CD4-positive, alpha-beta memory T cell (primary cell): Measurements from ENCODE around the gene TSPAN11. TPM values are rescaled to one million over a fixed set of nuclear protein-coding genes. Genes with fewer than 3 reads are reported as not detected.
A peak's percentile ranks its signal among the peaks of the same experiment; 100 is the strongest.

Source experiments
- CTCF ChIA-PET: fragments of 350-600 bp; sonication (Branson Sonifier 250); formaldehyde crosslinking; loops from one replicate; lab custom pipeline; 2021; ENCODE audit warnings: inconsistent platforms; ENCODE audit not compliant: partially characterized antibody; lab: Charles Lee
- POLR2A ChIA-PET: fragments of 350-600 bp; sonication (Branson Sonifier 250); formaldehyde crosslinking; loops from one replicate; lab custom pipeline; 2021; ENCODE audit not compliant: partially characterized antibody; lab: Charles Lee
- DNase-seq, 5 donors: peaks; one replicate each; pipeline versions ENCODE4 v3.0.0 to v3.0.0-alpha.2; 2020 to 2022; ENCODE audit warnings: mixed read lengths in 1 of 5
- H3K27ac ChIP-seq: one replicate; pipeline ENCODE4 v1.7.0; 2013; ENCODE audit warnings: low read depth, low read length
- H3K27me3 ChIP-seq: 2 replicates; pipeline ENCODE4 v1.7.0; 2013; ENCODE audit warnings: mild to moderate bottlenecking, low read length, moderate library complexity; ENCODE audit not compliant: insufficient read depth
- H3K36me3 ChIP-seq: 2 replicates; pipeline ENCODE4 v1.7.0; 2013; ENCODE audit warnings: mild to moderate bottlenecking, low read length, moderate library complexity; ENCODE audit not compliant: insufficient read depth
- H3K4me1 ChIP-seq: 2 replicates; pipeline ENCODE4 v1.7.0; 2013; ENCODE audit warnings: mild to moderate bottlenecking, low read length, moderate library complexity; ENCODE audit not compliant: insufficient read depth
- H3K4me3 ChIP-seq, 2 donors: one replicate each; pipeline ENCODE4 v1.7.0; 2013; ENCODE audit warnings: low read length in 2 of 2, mild to moderate bottlenecking in 1 of 2
- H3K9me3 ChIP-seq, 2 donors: one replicate each; pipeline ENCODE4 v1.7.0; 2013; ENCODE audit warnings: low read length in 2 of 2, control low read depth in 1 of 2; ENCODE audit not compliant: control insufficient read depth in 1 of 2
- H3K27ac Mint-ChIP-seq, 7 donors: one replicate each; pipeline ENCODE4 v1.8.0; 2020 to 2021; ENCODE audit warnings: mixed read lengths in 7 of 7, mild to moderate bottlenecking in 6 of 7, inconsistent platforms in 3 of 7, moderate library complexity in 3 of 7
- H3K27me3 Mint-ChIP-seq, 2 donors: one replicate each; pipeline ENCODE4 v1.8.0; 2020 to 2021; ENCODE audit warnings: mixed read lengths in 2 of 2
- H3K36me3 Mint-ChIP-seq, 2 donors: one replicate each; pipeline ENCODE4 v1.8.0; 2020 to 2021; ENCODE audit warnings: mixed read lengths in 2 of 2, inconsistent platforms in 1 of 2, mild to moderate bottlenecking in 1 of 2
- H3K4me1 Mint-ChIP-seq, 4 donors: one replicate each; pipeline ENCODE4 v1.8.0; 2020 to 2021; ENCODE audit warnings: mixed read lengths in 4 of 4, mild to moderate bottlenecking in 1 of 4
- H3K4me3 Mint-ChIP-seq, 8 donors: one replicate each; pipeline ENCODE4 v1.8.0; 2020 to 2021; ENCODE audit warnings: mixed read lengths in 8 of 8, mild to moderate bottlenecking in 7 of 8, moderate library complexity in 6 of 8, inconsistent platforms in 3 of 8
- H3K9me3 Mint-ChIP-seq, 8 donors: one replicate each; pipeline ENCODE4 v1.8.0; 2020 to 2021; ENCODE audit warnings: mixed read lengths in 8 of 8, mild to moderate bottlenecking in 5 of 8, inconsistent platforms in 3 of 8, moderate library complexity in 1 of 8
- intact Hi-C: fragments of 100-400 bp; cut with micrococcal nuclease; formaldehyde crosslinking; loops from one replicate; pipeline ENCODE4 v1.15.1; 2023
- polyA plus RNA-seq, 2 donors: library from polyadenylated mRNA; unstranded; fragments of 300-500 nt; fragmentation: Illumina TruSeq; gene quantifications; one replicate each; pipeline ENCODE4 v1.2.3, GENCODE V29; 2021
- total RNA-seq, 2 experiments: library from RNA; stranded (reverse); gene quantifications; one replicate each; pipeline ENCODE4 v1.2.3, GENCODE V29; 2021

The TSPAN11 gene
- total and polyA plus RNA-seq, 4 experiments from 2014 or later: not detected

DNA sequence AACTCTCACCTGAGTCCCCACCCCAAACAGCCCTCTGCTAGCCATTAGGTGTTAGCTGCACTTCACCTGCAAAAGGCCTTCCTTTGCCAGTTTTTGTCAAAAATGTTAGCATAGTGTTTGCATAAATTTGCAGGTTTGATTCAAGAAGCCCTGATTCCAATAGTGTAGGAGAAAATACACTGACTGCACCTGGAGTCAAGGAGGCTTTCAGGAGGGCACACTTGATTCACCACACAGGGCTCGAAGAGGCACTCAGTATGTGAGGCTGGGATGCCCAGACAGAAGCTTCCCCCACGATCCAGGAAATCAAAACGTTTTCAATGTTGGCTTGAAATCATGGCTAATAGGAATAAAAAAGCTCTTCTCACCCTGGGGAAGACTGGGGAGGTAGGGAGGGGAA is 106.6 kb downstream of the TSPAN11 start:
- H3K4me3 Mint-ChIP-seq: no peak overlapping the region
- no peaks in the 10 kb centered on the region for H3K27me3 ChIP-seq
- intact Hi-C loops: no loop called here
- no peaks in the 10 kb centered on the region for H3K4me1 Mint-ChIP-seq
- no peaks in the 10 kb centered on the region for H3K9me3 ChIP-seq
- POLR2A ChIA-PET: no interaction called here
- no peaks in the 10 kb centered on the region for H3K36me3 Mint-ChIP-seq
- no peak overlapping the region for H3K27ac Mint-ChIP-seq
- no peaks in the 10 kb centered on the region for H3K4me1 ChIP-seq
- no peak for DNase-seq
- H3K4me3 ChIP-seq: no peak overlapping the region
- CTCF ChIA-PET: no interaction called here
- peaks cover 0 to 1% (median 0%) of the 10 kb centered on the region in 8 donors for H3K9me3 Mint-ChIP-seq
- peaks cover 2 to 15% of the 10 kb centered on the region in 2 donors for H3K27me3 Mint-ChIP-seq
- H3K36me3 ChIP-seq: no peaks in the 10 kb centered on the region
- no peak overlapping the region for H3K27ac ChIP-seq

DNA sequence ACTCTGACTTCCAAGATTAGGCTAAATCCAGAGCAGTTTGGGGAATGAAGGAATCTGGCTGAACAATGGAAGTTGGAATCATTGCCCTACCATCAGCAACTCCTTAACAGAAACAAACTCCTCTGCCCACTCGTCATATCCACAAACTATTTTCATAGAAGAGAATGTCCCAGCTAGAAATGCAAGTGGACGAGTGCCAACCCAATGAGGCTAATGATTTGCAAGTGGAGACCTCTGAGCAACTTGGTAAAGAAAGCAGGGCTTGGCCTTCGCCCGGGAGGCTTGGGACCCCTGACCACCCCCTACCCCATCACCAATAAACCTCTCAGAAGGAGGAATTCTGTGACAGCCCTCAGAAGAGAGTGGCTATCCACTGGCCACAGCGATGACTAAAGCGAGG is 107.1 kb downstream of the TSPAN11 start:
- Histone ChIP-seq H3K27ac (no peak overlapping the region), H3K36me3 (no peaks in the 10 kb centered on the region), H3K27me3 (no peaks in the 10 kb centered on the region), H3K4me3 (no peak overlapping the region), H3K9me3 (no peaks in the 10 kb centered on the region), H3K4me1 (no peaks in the 10 kb centered on the region)
- Mint-ChIP-seq H3K36me3 (no peaks in the 10 kb centered on the region), H3K4me3 (no peak overlapping the region), H3K27ac (no peak overlapping the region), H3K4me1 (no peaks in the 10 kb centered on the region), H3K27me3 (peaks cover 2 to 16% of the 10 kb centered on the region in 2 donors), H3K9me3 (peaks cover 0 to 1% (median 0%) of the 10 kb centered on the region in 8 donors)
- intact Hi-C loops: no loop called here
- POLR2A ChIA-PET: no interaction called here
- CTCF ChIA-PET: no interaction called here
- DNase-seq: no peak

DNA sequence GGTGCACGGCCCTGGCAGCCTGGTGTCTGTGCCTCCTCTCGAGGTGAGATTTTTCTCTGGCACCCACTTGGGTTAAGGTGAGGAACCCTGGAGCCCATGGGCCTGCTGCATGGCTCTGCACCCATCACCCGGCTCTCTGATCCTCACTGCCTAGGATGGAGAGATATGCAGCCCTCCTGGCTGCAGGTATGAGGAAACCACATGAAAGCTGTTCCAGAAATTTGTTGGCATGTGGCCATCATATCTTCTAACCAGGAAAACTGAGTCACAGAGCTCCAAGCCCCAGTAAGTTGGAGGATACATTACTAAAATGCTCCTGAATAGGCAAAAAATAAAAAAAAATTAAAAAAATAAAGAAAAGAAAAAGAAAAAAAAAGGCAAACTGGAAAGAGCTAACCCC is 107.8 kb downstream of the TSPAN11 start:
- no peaks in the 10 kb centered on the region for H3K4me1 ChIP-seq
- DNase-seq: no peak
- Mint-ChIP-seq H3K36me3 (no peaks in the 10 kb centered on the region), H3K4me1 (no peaks in the 10 kb centered on the region), H3K27me3 (peaks cover 2 to 16% of the 10 kb centered on the region in 2 donors), H3K9me3 (peaks cover 0 to 1% (median 0%) of the 10 kb centered on the region in 8 donors), H3K27ac (no peak overlapping the region), H3K4me3 (no peak overlapping the region)
- no peaks in the 10 kb centered on the region for H3K9me3 ChIP-seq
- ChIA-PET POLR2A (no interaction called here), CTCF (no interaction called here)
- H3K27ac ChIP-seq: no peak overlapping the region
- intact Hi-C loops: no loop called here
- no peaks in the 10 kb centered on the region for H3K27me3 ChIP-seq
- H3K36me3 ChIP-seq: no peaks in the 10 kb centered on the region
- no peak overlapping the region for H3K4me3 ChIP-seq

DNA sequence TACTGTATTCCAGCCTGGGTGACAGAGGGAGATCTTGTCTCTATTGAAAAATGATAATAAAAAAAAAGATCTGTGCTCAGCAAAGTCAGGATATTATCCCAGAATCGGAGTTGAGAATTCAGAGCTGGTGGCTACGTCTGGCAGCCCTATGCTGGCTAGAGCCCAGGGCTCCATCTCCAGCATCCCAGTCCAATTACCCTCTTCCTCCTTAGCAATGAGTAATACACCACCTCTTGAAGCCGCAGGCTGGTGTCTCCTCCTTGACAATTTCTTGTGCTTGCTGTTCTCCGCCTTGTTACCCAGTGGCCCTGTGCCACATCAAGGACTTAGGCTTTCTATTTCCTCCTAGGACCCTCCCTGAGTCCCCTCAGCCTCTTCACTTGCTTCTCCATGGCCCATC is 108.7 kb downstream of the TSPAN11 start:
- peaks cover 2 to 14% of the 10 kb centered on the region in 2 donors for H3K27me3 Mint-ChIP-seq
- Histone ChIP-seq H3K4me1 (no peaks in the 10 kb centered on the region), H3K9me3 (no peaks in the 10 kb centered on the region), H3K27me3 (no peaks in the 10 kb centered on the region), H3K27ac (no peak overlapping the region), H3K36me3 (no peaks in the 10 kb centered on the region), H3K4me3 (no peak overlapping the region)
- ChIA-PET CTCF (no interaction called here), POLR2A (no interaction called here)
- H3K27ac Mint-ChIP-seq: peak overlapping the region in 1 of 7 donors; percentile 16
- H3K9me3 Mint-ChIP-seq: peaks cover 0 to 1% (median 0%) of the 10 kb centered on the region in 8 donors
- no peak overlapping the region for H3K4me3 Mint-ChIP-seq
- no peaks in the 10 kb centered on the region for H3K36me3 Mint-ChIP-seq
- no peak for DNase-seq
- no peaks in the 10 kb centered on the region for H3K4me1 Mint-ChIP-seq
- intact Hi-C loops: no loop called here

DNA sequence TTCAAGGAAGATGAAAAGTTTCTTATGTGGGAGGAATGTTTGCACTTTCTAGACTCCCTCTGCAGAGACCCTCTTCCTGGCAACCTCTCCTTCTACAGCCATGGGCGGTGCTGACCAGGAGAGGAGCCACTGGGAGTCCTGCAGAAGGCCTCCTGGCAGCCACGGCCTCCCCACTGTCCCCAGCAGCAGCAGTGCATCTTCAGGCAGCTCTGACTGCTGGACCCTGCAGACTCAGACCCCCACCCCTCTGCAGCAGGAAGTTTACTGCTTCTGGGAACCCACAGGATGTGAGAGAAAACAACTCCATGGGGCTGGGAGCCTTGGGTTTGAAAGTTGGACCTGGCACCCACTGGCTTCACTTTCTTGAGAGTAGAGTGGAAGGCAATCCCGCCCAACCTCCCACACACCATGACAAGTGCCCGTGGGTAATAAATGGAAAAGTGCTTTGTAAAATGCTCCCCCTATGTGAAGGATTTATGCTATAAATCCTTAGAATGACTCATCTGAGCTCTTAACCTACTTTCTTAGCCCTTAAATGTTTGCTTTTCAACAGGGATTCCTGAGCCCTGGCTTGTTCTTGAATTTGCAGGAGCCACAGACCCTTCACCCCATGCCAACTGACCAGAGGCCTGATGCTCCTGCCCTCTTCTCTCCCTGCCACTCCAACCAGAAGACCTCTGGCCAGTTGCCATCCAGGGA is 109.6 kb downstream of the TSPAN11 start:
- no peak overlapping the region for H3K4me3 ChIP-seq
- no peaks in the 10 kb centered on the region for H3K27me3 ChIP-seq
- no peaks in the 10 kb centered on the region for H3K9me3 ChIP-seq
- ChIA-PET CTCF (no interaction called here), POLR2A (no interaction called here)
- Mint-ChIP-seq H3K27ac (no peak overlapping the region), H3K27me3 (peaks cover 2 to 14% of the 10 kb centered on the region in 2 donors), H3K36me3 (no peaks in the 10 kb centered on the region), H3K4me3 (no peak overlapping the region), H3K4me1 (no peaks in the 10 kb centered on the region), H3K9me3 (peaks cover 0 to 1% (median 0%) of the 10 kb centered on the region in 8 donors)
- DNase-seq: no peak
- H3K4me1 ChIP-seq: no peaks in the 10 kb centered on the region
- intact Hi-C loops: no loop called here
- no peaks in the 10 kb centered on the region for H3K36me3 ChIP-seq
- H3K27ac ChIP-seq: no peak overlapping the region

DNA sequence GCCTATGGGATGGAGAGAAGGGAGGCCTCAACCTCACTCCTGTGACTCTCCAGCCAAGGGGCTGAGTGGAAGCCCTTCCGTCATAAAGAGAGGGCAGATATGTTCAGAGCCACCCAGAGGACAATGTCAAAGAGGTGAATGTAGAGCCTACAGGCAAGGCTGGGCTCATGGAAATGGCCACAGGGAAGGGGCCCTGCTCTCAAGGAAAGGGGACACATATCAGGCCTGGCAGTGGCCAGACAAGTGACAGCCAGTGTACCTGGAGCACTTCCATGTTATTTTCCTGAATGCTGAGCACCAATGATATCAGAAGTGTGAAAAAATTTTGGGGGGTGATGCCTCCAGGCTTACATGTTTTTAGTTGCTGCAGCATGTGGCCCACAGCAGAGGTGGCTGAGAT is 110.5 kb downstream of the TSPAN11 start:
- H3K27ac Mint-ChIP-seq: no peak overlapping the region
- H3K27me3 ChIP-seq: no peaks in the 10 kb centered on the region
- no peak overlapping the region for H3K4me3 ChIP-seq
- DNase-seq: no peak
- H3K4me3 Mint-ChIP-seq: no peak overlapping the region
- no peaks in the 10 kb centered on the region for H3K4me1 ChIP-seq
- intact Hi-C loops: no loop called here
- CTCF ChIA-PET: no interaction called here
- no peaks in the 10 kb centered on the region for H3K9me3 ChIP-seq
- H3K27me3 Mint-ChIP-seq: peaks cover 2 to 14% of the 10 kb centered on the region in 2 donors
- H3K36me3 ChIP-seq: no peaks in the 10 kb centered on the region
- POLR2A ChIA-PET: no interaction called here
- no peak overlapping the region for H3K27ac ChIP-seq
- no peaks in the 10 kb centered on the region for H3K36me3 Mint-ChIP-seq
- no peaks in the 10 kb centered on the region for H3K4me1 Mint-ChIP-seq
- peaks cover 0 to 1% (median 0%) of the 10 kb centered on the region in 8 donors for H3K9me3 Mint-ChIP-seq

DNA sequence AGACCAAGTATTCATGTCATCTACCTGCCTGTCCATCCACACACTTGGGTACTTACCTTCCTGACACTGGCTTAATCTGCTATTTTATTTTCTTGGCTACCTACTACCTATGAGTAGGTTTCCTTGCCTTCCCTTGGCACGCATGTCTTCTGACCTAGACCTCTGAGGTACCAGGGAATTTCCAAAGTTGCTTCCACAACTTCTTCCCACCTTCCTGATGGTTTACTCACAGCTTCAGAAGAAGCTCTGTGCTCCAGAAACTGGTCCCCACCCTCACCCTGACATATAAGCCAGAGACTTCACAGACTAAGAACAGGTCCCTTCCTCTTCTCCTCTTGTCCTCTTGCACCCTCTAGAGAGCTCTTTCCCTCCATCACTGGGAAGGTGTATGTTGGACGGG is 111.4 kb downstream of the TSPAN11 start:
- H3K9me3 Mint-ChIP-seq: peaks cover 0 to 1% (median 0%) of the 10 kb centered on the region in 8 donors
- ChIA-PET CTCF (no interaction called here), POLR2A (no interaction called here)
- DNase-seq: no peak
- no peaks in the 10 kb centered on the region for H3K36me3 Mint-ChIP-seq
- intact Hi-C loops: no loop called here
- H3K27me3 Mint-ChIP-seq: peaks cover 2 to 14% of the 10 kb centered on the region in 2 donors
- no peaks in the 10 kb centered on the region for H3K4me1 ChIP-seq
- no peak overlapping the region for H3K27ac Mint-ChIP-seq
- H3K4me1 Mint-ChIP-seq: no peaks in the 10 kb centered on the region
- no peak overlapping the region for H3K4me3 Mint-ChIP-seq
- no peak overlapping the region for H3K27ac ChIP-seq
- no peaks in the 10 kb centered on the region for H3K9me3 ChIP-seq
- no peaks in the 10 kb centered on the region for H3K27me3 ChIP-seq
- H3K36me3 ChIP-seq: no peaks in the 10 kb centered on the region
- no peak overlapping the region for H3K4me3 ChIP-seq
